MV-4-11 (cell line): Measurements from ENCODE around the gene UBR3.
"Not testable (repeated sequence)": the region's sequence is repeated elsewhere in the genome, so short reads cannot be mapped to it uniquely, and the experiment has no call there.

Experiments used
- DNase-seq: peaks from one replicate; lab custom pipeline; 2025; lab: John Stamatoyannopoulos, UW

Gene UBR3

GRCh38 chr2:169827272-169828140 is at the start of gene UBR3:
Gene UBR3 (plus strand): TSS chr2:169827454. CDS start chr2:169827508, 54 bp downstream.
- peak; percentile 84 for DNase-seq

DNA sequence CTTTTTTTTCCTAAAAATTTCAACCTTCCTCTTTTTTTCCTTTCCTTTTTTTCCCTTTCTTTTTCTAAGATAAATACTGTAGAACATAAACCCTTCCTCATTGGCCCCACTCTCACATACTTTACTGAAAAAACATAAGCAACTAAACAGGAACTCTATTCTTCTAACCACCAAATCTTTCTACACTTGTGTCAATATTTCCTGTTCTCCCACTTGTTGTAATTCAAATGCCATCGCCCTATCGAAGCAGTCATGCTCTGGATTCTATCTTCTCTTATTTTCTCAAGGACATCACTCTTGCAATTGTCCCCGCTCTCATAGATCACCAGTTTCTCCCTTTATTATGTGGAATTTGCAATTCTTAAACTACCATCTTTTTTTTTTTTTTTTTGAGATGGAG is 48.8 kb upstream of the UBR3 start:
- DNase-seq, result peak; percentile 34

DNA sequence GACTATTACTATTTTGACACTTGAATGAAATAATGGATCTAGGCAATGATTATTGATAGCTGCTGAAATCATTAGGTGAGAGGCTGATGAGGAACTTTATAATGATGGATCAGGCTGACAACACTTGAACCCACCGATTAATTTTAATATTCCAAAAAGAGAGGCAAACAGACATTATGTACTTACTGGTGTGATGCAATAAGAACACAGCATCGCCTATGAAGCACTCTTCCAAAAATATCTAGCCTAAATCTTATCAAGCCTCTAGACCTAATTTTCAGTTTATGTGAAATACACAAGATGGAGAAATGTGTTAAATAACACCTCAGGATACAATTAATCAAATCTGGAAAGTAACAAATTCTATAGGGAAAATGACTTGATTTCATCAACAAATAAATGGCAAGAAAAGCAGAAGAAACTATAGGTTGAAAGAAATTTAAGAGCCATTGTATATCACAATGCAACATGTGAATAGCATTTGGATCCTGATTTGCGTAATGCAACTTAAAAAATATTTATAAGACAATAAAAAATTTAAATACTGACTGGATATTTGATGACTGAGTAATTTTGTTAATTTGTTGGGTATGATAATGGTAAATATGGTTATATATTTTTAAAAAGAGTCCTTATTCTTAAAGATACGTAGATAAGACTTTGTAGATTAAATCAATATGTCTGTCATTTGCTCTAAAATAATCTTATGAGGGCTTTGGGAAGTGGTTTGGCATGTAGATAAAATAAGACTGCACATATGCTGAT is 45.8 kb upstream of the UBR3 start:
- no peak for DNase-seq

DNA sequence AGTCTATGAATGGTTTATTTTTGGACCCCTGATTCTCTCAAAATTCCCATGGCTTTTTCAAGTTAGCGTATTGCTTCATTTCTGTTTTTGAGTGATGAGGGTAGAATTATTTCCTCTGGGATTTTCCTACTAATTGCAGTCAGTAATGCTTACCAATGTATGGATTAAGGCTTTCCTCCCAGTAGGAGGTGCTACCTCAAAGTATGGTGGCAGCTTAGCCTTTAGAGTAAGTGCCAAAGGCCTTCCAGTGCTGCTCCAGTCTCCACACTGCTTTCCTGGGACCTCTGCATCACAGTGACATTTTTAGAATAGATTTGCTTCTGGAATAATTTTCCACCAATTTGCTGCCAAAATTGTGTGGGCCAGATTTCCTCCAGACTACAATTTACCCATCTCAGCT is 44.7 kb upstream of the UBR3 start:
- no peak for DNase-seq

DNA sequence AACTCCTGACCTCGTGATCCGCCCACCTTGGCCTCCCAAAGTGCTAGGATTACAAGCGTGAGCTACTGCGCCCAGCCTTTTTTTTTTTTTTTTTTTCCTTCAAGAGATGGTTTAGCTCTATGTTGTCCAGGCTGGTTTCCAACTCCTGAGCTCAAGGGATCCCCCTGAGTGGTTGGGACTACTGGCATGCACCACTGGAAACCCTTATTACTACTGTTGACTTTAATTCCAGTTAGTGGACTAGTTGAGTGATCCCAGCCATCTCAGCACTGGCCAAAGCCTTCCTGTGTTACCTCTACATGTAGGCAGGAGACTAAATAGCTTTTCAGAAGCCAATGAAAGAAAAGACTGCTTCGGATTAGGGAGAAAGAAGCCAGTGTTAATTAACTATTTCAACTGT is 36.7 kb upstream of the UBR3 start:
- DNase-seq, result no peak

- DNase-seq, result no peak
Measured at GRCh38 chr2:169795181-169795580, 32.1 kb upstream of the UBR3 start.

DNA sequence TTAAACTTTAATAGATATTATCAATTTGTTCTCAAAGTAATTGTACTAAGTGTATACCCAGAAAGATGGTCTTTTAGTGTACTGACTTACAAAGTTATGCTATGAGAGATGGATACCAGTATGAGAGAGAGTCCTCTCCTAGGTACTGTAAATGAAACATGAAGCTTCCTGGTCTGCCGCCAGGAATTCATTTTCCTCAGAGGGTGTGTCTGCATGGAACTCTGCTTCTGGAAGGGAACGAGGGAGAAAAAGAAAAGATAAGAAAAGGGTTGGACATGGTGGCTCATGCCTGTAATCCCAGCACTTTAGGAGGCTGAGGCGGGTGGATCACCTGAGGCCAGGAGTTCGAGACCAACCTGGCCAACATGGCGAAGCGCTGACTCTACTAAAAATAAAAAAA is 30.8 kb upstream of the UBR3 start:
- no peak for DNase-seq

- no peak for DNase-seq
Measured at GRCh38 chr2:169797601-169798000, 29.7 kb upstream of the UBR3 start.

- DNase-seq, result no peak
Measured at GRCh38 chr2:169798397-169798717, 28.9 kb upstream of the UBR3 start.

- peak; percentile 87 for DNase-seq
Measured at GRCh38 chr2:169798718-169799592, 28.3 kb upstream of the UBR3 start, which contains the start of gene SSB. Gene SSB (plus strand): TSS chr2:169798871. CDS start chr2:169800961, 2,090 bp downstream.

DNA sequence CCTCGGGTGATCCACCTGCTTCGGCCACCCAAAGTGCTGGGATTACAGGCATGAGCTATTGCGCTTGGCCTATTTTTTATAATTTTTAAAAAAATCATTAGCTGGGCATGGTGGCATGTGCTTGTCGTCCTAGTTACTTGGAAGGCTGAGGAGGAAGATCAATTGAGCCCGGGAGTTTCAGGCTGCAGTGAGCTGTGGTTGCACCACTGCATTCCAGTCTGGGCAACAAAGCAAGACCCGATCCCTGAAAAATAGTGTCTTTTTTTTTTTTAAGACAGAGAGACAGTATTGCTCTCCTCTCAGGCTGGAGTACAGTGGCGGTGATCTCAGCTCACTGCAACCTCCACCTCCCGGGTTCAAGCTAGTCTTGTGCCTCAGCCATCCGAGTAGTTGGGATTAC is 23.8 kb upstream of the UBR3 start:
- no peak for DNase-seq

DNA sequence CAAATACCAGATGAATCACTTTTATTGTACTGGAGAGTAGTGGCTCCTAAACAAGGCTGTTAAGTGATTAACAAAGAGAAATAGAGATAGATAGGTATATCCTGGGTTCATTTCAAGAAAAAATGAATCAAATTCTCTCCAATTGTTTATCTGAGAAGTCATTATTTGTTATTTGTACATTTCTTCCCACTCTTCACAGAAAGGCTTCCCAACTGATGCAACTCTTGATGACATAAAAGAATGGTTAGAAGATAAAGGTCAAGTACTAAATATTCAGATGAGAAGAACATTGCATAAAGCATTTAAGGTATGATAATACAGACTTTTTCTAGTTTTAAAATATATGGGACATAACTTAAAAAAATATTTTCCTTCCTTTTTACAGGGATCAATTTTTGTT is 20.7 kb upstream of the UBR3 start:
- no peak for DNase-seq

- no peak for DNase-seq
Measured at GRCh38 chr2:169808221-169808620, 19.0 kb upstream of the UBR3 start.

DNA sequence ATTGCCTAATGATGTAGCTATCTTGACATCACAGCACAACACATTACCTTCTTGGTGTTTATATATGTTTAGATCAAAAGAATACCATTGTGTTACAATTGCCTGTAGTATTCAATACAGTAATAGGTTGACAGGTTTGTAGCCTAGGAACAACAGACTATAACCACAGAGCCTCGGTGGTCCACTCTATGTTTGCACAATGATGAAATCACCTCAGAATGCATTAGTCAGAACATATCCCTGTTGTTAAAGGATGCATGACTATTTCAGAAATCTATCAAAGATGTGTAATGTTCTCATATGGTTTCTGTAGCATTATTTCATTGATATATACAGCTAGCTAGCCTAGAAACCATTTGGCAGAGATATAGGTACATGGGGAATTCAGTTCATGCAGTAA is 11.4 kb upstream of the UBR3 start:
- DNase-seq, result no peak

GRCh38 chr2:169816961-169817360 is 10.3 kb upstream of the UBR3 start:
- not testable (repeated sequence) for DNase-seq

DNA sequence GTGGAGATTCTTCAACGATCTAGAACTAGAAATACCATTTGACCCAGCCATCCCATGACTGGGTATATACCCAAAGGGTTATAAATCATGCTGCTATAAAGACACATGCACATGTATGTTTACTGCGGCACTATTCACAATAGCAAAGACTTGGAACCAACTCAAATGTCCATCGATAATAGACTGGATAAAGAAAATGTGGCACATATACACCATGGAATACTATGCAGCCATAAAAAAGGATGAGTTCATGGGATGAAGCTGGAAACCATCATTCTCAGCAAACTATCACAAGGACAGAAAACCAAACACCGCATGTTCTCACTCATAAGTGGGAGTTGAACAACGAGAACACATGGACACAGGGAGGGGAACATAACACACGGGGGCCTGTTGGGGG is 9.9 kb upstream of the UBR3 start:
- DNase-seq, result not testable (repeated sequence)

- no peak for DNase-seq
Measured at GRCh38 chr2:169818241-169818640, 9.0 kb upstream of the UBR3 start.

DNA sequence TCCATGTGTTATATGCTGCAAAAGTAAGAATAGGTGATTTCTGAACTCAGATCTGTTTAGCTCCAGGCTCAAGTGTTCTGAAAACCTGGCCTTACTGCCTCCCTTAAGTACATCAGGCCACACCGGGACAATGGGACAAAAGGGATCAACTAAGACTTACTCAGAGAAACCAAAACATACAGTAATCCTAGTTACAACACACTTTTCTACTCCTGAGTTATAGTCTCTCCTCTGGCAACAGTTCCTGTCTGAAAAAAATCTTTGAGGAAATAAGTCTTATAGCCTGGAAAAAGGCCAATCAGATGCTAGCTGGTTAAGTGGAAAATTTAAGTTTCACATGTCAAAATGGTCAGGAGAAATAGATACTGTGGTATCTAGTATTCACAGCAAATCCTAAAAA is 8.1 kb upstream of the UBR3 start:
- peak; percentile 53 for DNase-seq

DNA sequence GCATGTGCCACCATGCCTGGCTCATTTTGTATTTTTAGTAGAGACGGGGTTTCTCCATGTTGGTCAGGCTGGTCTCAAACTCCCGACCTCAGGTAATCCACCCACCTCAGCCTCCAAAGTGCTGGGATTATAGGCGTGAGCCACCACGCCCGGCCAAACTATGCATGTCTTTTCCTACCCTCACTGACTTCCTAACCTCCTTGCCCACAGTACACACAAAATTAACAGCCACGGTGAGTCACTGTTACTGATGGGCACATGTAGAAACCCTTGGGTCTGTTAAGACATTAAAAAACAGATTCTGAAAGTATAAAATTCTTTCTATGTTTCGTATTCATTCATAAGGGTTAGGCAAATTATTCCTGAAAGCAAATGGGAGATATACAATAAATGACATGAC is 7.2 kb upstream of the UBR3 start:
- DNase-seq, result peak; percentile 33

DNA sequence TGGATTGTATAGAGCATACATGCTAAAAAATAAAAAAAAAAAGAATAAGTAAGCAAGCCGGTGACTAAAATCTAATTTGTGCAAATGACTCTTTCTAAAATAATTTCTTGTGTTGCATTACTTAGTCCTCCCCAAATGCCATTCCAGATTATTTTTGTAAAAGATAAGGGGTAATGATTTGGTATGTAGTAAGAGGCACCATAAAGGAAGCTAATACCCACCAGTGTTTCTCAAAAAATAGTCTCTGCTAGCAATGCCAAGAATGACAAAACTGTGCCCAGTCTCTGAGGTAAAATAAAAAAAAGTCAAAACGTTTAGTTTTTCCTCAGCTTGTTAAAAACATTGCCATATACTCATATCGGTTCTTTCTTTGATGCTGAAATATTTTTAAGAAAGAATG is 5.2 kb upstream of the UBR3 start:
- DNase-seq, result no peak

GRCh38 chr2:169822785-169823392 is 4.4 kb upstream of the UBR3 start:
- no peak for DNase-seq

DNA sequence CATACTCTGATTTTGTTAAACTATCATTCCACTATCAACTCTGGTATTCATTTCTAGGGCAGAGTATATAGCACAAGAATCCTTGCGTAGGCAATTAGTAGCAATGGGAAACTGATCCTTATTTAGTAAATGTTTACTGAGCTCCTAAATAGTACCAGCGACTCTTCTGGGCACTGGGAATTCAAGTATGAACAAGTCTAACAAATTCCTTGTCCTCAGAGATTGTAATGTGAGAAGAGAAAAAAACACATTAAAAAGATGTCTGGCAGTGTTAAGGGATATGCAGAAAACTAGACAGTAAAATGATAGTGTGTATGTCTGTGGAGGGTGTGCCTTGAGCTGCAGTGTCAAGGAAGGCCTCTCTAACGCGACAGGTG is 3.3 kb upstream of the UBR3 start:
- DNase-seq, result no peak
